ENCODE results near the gene HOXD4.

DNA sequence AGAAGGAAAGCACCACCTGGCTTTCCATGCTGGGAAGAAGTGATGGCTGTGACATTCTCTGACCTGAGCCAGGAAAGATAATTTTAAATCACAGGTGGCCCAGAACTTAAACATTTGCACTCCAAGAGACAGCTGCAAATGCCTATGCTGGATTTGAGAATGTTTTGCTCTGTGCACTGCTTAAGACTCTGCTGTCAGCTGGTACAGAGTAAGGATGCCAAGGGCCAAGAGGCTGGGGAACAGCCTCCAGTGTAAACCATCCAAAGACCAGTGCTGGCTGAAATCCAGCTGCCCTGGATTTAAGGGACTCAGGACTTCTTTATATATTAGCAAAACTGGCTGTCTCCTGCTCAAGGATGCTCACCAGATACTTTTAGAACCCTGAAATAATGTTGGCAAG is 18.0 kb upstream of the HOXD4 start:
- no peak for TF ChIP-seq ZFX (IDR thresholded peaks at IDR 0.05; ENCODE audit: borderline replicate concordance)
- TF ChIP-seq, protein P1, sequence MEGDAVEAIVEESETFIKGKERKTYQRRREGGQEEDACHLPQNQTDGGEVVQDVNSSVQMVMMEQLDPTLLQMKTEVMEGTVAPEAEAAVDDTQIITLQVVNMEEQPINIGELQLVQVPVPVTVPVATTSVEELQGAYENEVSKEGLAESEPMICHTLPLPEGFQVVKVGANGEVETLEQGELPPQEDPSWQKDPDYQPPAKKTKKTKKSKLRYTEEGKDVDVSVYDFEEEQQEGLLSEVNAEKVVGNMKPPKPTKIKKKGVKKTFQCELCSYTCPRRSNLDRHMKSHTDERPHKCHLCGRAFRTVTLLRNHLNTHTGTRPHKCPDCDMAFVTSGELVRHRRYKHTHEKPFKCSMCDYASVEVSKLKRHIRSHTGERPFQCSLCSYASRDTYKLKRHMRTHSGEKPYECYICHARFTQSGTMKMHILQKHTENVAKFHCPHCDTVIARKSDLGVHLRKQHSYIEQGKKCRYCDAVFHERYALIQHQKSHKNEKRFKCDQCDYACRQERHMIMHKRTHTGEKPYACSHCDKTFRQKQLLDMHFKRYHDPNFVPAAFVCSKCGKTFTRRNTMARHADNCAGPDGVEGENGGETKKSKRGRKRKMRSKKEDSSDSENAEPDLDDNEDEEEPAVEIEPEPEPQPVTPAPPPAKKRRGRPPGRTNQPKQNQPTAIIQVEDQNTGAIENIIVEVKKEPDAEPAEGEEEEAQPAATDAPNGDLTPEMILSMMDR (IDR thresholded peaks at IDR 0.05): no peak
